ENCODE measurements around the gene ZNF862. TPM values are rescaled to one million over a fixed set of nuclear protein-coding genes. Genes with fewer than 3 reads are reported as not detected.

ZNF862 gene
- total RNA-seq, 4 donors from 2014 or later: 19.8 to 36.4 (median 23.0) TPM

- no peak for TF ChIP-seq POLR2A (IDR thresholded peaks at IDR 0.05)
- TF ChIP-seq, protein P1, sequence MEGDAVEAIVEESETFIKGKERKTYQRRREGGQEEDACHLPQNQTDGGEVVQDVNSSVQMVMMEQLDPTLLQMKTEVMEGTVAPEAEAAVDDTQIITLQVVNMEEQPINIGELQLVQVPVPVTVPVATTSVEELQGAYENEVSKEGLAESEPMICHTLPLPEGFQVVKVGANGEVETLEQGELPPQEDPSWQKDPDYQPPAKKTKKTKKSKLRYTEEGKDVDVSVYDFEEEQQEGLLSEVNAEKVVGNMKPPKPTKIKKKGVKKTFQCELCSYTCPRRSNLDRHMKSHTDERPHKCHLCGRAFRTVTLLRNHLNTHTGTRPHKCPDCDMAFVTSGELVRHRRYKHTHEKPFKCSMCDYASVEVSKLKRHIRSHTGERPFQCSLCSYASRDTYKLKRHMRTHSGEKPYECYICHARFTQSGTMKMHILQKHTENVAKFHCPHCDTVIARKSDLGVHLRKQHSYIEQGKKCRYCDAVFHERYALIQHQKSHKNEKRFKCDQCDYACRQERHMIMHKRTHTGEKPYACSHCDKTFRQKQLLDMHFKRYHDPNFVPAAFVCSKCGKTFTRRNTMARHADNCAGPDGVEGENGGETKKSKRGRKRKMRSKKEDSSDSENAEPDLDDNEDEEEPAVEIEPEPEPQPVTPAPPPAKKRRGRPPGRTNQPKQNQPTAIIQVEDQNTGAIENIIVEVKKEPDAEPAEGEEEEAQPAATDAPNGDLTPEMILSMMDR (IDR thresholded peaks at IDR 0.05): no peak
- Histone ChIP-seq H3K9me3 (no peaks in the 10 kb centered on the region), H3K27me3 (no peaks in the 10 kb centered on the region), H3K36me3 (no peaks in the 10 kb centered on the region), H3K4me3 (no peak overlapping the region), H3K4me1 (no peaks in the 10 kb centered on the region), H3K27ac (no peak overlapping the region)
- no peak for DNase-seq
Observed at GRCh38 chr7:149811831-149812490, 26.2 kb upstream of the ZNF862 start.

GRCh38 chr7:149813254-149814035 is 24.7 kb upstream of the ZNF862 start:
- no peaks in the 10 kb centered on the region for H3K9me3 ChIP-seq
- TF ChIP-seq, protein P1 (IDR thresholded peaks at IDR 0.05): no peak
- TF ChIP-seq POLR2A (IDR thresholded peaks at IDR 0.05): no peak
- H3K36me3 ChIP-seq: no peaks in the 10 kb centered on the region
- H3K27me3 ChIP-seq: no peaks in the 10 kb centered on the region
- no peak for DNase-seq
- H3K4me1 ChIP-seq: no peaks in the 10 kb centered on the region
- no peak overlapping the region for H3K4me3 ChIP-seq
- H3K27ac ChIP-seq: no peak overlapping the region

- Histone ChIP-seq H3K36me3 (no peaks in the 10 kb centered on the region), H3K9me3 (no peaks in the 10 kb centered on the region), H3K27me3 (no peaks in the 10 kb centered on the region), H3K27ac (no peak overlapping the region), H3K4me1 (no peaks in the 10 kb centered on the region), H3K4me3 (no peak overlapping the region)
- TF ChIP-seq POLR2A (IDR thresholded peaks at IDR 0.05): no peak
- TF ChIP-seq, protein P1 (IDR thresholded peaks at IDR 0.05): no peak
- DNase-seq: no peak
Observed at GRCh38 chr7:149814494-149814893, 23.7 kb upstream of the ZNF862 start.

GRCh38 chr7:149815121-149815520 is 23.1 kb upstream of the ZNF862 start:
- no peak for DNase-seq
- Histone ChIP-seq H3K27me3 (no peaks in the 10 kb centered on the region), H3K4me1 (no peaks in the 10 kb centered on the region), H3K36me3 (no peaks in the 10 kb centered on the region), H3K9me3 (no peaks in the 10 kb centered on the region), H3K4me3 (no peak overlapping the region), H3K27ac (no peak overlapping the region)
- TF ChIP-seq, protein P1 (IDR thresholded peaks at IDR 0.05): no peak
- TF ChIP-seq POLR2A (IDR thresholded peaks at IDR 0.05): no peak

DNA sequence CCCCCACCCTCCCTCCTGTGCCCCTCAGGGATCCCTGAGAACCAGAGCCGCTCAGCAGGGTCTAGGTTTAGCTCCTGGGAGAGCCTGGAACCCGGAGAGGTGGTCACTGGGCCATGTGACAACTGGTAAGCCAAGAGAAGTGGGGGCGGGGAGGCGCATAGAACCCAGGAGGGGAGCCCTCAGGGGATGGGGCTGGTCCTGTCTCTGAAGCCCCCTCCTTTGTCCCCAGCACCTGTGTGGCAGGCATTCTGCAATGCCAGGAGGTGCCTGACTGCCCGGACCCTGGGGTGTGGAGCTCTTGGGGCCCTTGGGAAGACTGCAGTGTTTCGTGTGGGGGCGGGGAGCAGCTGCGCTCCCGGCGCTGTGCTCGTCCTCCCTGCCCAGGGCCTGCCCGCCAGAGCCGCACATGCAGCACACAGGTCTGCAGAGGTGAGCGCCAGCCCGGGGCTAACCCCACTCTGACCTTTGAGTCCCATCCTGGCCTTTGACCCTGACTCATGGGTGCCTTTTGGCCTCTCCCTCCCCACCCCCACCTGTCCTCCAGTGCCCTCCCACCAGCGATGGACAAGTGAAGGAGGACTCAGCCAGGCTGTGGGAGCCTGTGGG is 22.4 kb upstream of the ZNF862 start:
- no peak for DNase-seq
- Histone ChIP-seq H3K4me3 (no peak overlapping the region), H3K27ac (no peak overlapping the region), H3K4me1 (peaks cover 0 to under 1% (median 0%) of the 10 kb centered on the region in 4 donors), H3K9me3 (no peaks in the 10 kb centered on the region), H3K36me3 (no peaks in the 10 kb centered on the region), H3K27me3 (no peaks in the 10 kb centered on the region)
- TF ChIP-seq, protein P1 (IDR thresholded peaks at IDR 0.05): no peak
- TF ChIP-seq POLR2A (IDR thresholded peaks at IDR 0.05): no peak

Measured in Peyer's patch (tissue), 4 donors.